Small intestine (tissue), 7 donors: ENCODE data around the gene LRRC49. TPM values are rescaled to one million over a fixed set of nuclear protein-coding genes. Genes with fewer than 3 reads are reported as not detected.
"Not testable (repeated sequence)": the region's sequence is repeated elsewhere in the genome, so short reads cannot be mapped to it uniquely, and the experiment has no call there.

Experiments
- DNase-seq, 2 donors: peaks; one replicate each; pipeline versions ENCODE4 v3.0.0 to v3.0.0-alpha.2; 2013
- FAIRE-seq: peaks from 2 replicates; lab custom pipeline; 2012; peaks lifted over from hg19 to GRCh38; lab: Jason Lieb, UNC
- H3K27ac ChIP-seq, 3 donors: one replicate each; pipeline ENCODE4 v1.5.1; 2013; ENCODE audit warnings: low read length in 2 of 3, mild to moderate bottlenecking in 2 of 3, control low read depth in 1 of 3, inconsistent platforms in 1 of 3, low read depth in 1 of 3, moderate library complexity in 1 of 3
- H3K27me3 ChIP-seq, 3 donors: one replicate each; pipeline ENCODE4 v1.6.1; 2013; ENCODE audit warnings: low read length in 3 of 3, inconsistent platforms in 1 of 3; ENCODE audit not compliant: control insufficient read depth in 3 of 3, insufficient read depth in 3 of 3
- H3K36me3 ChIP-seq, 3 donors: one replicate each; pipeline ENCODE4 v1.6.1; 2013; ENCODE audit warnings: low read length in 3 of 3, inconsistent platforms in 1 of 3, low read depth in 1 of 3, mild to moderate bottlenecking in 1 of 3, moderate library complexity in 1 of 3; ENCODE audit not compliant: control insufficient read depth in 3 of 3, insufficient read depth in 2 of 3
- H3K4me1 ChIP-seq, 3 donors: one replicate each; pipeline ENCODE4 v1.6.1; 2013; ENCODE audit warnings: low read length in 2 of 3, inconsistent platforms in 1 of 3, low read depth in 1 of 3, mild to moderate bottlenecking in 1 of 3, moderate library complexity in 1 of 3; ENCODE audit not compliant: control insufficient read depth in 3 of 3, insufficient read depth in 2 of 3
- H3K4me3 ChIP-seq, 3 donors: one replicate each; pipeline ENCODE4 v1.5.1; 2013; ENCODE audit warnings: low read length in 3 of 3, control low read depth in 1 of 3, inconsistent platforms in 1 of 3, low read depth in 1 of 3, mild to moderate bottlenecking in 1 of 3, moderate library complexity in 1 of 3
- H3K9me3 ChIP-seq, 2 donors: one replicate each; pipeline ENCODE4 v1.6.1; 2013; ENCODE audit warnings: low read depth in 1 of 2, low read length in 1 of 2; ENCODE audit not compliant: control insufficient read depth in 2 of 2, insufficient read depth in 1 of 2
- WGBS, 3 donors: extraction: QIAGEN DNeasy Blood & Tissue Kit; methylation state at CpG; one replicate each; pipeline ENCODE4 v1.1.7; 2013; 5-methylcytosine and 5-hydroxymethylcytosine counted together
- polyA plus RNA-seq, 4 donors: library from polyadenylated mRNA; stranded (reverse) in 3 of 4; unstranded in 1 of 4; fragments of 200-250 nt in 3 of 4; fragments of 120-200 nt in 1 of 4; gene quantifications; one replicate each; pipeline versions ENCODE4 v1.2.1 to v1.2.3, GENCODE V29; 2013
- donor health status: healthy with polysubstance abuse.
- donor health status: control.
- donor health status: control.
- donor health status: Bipolar disorder and iron deficiency.
- donor health status: healthy.

LRRC49 gene
- polyA plus RNA-seq, 4 donors: 0.81 to 3.2 (median 1.4) TPM

DNA sequence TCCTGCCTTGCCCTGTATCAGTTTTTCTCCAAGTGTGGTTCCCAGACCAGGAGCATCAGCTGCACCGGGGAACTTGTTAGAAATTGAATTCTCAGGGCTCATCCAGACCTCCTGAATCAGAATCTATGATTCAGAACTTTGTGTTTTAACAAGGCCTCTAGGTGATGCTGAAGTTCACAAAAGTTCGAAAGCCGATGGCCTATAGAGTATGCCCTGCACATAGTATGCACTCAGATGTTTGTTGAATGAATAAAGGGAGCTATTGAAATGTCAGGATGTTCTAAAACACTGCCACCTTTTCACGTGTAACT, 38.0 kb upstream of the LRRC49 start:
- Histone ChIP-seq H3K27me3 (peaks cover 4 to 25% (median 12%) of the 10 kb centered on the region in 3 donors), H3K36me3 (no peaks in the 10 kb centered on the region), H3K9me3 (no peaks in the 10 kb centered on the region), H3K4me1 (peaks cover 0 to 6% (median 4%) of the 10 kb centered on the region in 3 donors), H3K4me3 (peak overlapping the region in 1 of 3 donors; percentile 51), H3K27ac (peak overlapping the region in 2 of 3 donors; percentile 37 to 62)
- WGBS, 3 donors: 25 to 43% (median 37%) methylated on average over 4 of the region's 4 CpGs
- DNase-seq (no peak), FAIRE-seq (no peak)

DNA sequence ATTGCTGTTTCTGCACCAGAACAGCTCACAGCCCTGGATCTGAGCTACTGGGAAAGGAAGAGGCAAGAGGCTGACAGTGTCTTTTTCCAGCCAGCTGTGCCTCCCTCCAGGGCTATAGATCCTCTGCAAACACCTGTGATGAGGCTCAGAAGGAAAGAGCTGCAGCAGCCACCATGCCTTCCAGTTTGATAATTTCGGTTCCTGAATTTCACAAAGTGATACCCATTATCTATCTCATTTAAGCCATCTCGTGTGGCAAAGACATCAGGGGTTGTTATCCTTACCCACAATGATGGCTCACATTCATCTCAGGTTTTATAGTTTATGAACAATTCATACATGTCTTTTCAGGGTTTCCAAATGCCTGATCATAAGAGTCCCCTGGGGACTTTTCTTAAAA, 36.9 kb upstream of the LRRC49 start:
- no peak for FAIRE-seq
- no peak overlapping the region for H3K4me3 ChIP-seq
- no peak overlapping the region for H3K27ac ChIP-seq

DNA sequence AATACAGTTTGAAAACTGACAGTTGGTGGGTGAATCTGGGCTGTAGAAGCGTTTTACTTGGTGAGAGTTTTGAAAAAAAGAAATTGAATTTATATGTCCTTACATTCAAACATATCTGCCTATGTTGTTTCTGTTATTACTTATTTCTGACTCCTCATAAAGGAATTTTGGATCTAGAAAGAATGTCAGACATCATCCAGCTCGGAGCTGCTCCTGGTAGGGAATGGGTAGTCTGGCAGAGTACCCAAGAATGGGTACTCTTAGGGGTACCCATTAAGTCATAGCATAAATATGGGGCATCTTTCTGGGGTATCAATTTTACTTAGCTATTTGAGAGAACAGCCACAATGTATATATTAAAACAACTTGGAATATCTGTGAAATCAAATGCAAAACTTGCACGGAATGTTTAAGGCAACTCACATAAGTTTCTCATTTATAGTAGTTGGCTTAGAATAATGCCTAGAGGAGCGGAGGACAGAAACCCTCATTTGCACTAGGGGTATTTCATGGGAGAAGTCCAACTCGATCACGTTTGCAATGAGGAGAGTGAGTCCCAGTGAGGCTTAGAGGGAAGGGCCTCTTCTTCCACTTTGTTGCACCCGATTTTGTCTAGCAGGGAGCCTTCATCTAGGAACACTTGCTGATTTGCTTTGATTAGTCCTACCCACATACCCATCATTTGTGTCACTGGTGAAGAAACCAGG, 36.3 kb upstream of the LRRC49 start:
- Histone ChIP-seq H3K4me3 (no peak overlapping the region), H3K36me3 (no peaks in the 10 kb centered on the region), H3K27me3 (peaks cover 4 to 25% (median 12%) of the 10 kb centered on the region in 3 donors), H3K27ac (peak overlapping the region in 1 of 3 donors; percentile 69), H3K9me3 (no peaks in the 10 kb centered on the region), H3K4me1 (peaks cover 0 to 6% (median 4%) of the 10 kb centered on the region in 3 donors)
- FAIRE-seq (no peak), DNase-seq (no peak)
- 67 to 79% (median 69%) methylated on average over 7 of the region's 7 CpGs for WGBS, 3 donors

More for the DNA sequence above, 36.9 kb upstream of the LRRC49 start:
- Histone ChIP-seq H3K9me3 (no peaks in the 10 kb centered on the region), H3K4me1 (peaks cover 0 to 6% (median 4%) of the 10 kb centered on the region in 3 donors), H3K36me3 (no peaks in the 10 kb centered on the region), H3K27me3 (peaks cover 4 to 25% (median 12%) of the 10 kb centered on the region in 3 donors)
- 66 to 85% (median 69%) methylated on average over 2 of the region's 2 CpGs for WGBS, 3 donors
- DNase-seq: no peak

DNA sequence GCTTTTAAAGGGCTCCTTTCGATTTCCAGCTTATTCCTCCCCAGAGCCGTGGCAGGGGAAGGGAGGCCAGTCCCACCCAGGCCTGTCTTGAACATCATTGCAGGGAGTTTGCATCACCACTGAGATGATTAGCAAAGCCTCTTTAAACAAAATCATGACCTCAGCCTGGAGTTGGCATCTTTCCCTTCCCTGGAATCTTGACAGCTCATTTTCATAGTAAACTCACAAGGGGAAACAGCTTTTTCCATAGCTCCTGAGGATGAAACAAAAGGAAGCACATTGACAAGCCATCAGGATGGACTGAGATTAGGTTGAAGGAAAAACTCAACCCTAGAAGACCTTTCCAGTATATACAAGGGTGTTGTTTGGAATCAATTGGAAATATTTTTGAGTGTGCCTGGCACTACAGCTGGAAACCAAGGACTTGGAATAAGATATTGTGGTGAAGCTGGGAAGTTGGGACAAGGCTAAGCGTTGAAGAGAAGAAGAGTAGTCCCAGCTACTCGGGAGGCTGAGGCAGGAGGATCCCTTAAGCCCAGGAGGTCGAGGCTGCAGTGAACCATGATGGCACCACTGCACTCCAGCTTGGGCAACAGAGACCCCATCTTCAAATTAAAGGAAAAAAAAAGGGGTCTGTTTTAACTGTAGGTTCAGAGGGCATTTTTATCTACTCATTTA, 35.6 kb upstream of the LRRC49 start:
- Histone ChIP-seq H3K27ac (peak overlapping the region in 1 of 3 donors; percentile 46), H3K4me1 (peaks cover 0 to 6% (median 4%) of the 10 kb centered on the region in 3 donors), H3K36me3 (no peaks in the 10 kb centered on the region), H3K4me3 (no peak overlapping the region), H3K9me3 (no peaks in the 10 kb centered on the region), H3K27me3 (peaks cover 4 to 21% (median 7%) of the 10 kb centered on the region in 3 donors)
- WGBS, 3 donors: 48 to 69% (median 63%) methylated on average over 5 of the region's 5 CpGs
- DNase-seq: peak in 1 of 2 donors; percentile 41
- no peak for FAIRE-seq

DNA sequence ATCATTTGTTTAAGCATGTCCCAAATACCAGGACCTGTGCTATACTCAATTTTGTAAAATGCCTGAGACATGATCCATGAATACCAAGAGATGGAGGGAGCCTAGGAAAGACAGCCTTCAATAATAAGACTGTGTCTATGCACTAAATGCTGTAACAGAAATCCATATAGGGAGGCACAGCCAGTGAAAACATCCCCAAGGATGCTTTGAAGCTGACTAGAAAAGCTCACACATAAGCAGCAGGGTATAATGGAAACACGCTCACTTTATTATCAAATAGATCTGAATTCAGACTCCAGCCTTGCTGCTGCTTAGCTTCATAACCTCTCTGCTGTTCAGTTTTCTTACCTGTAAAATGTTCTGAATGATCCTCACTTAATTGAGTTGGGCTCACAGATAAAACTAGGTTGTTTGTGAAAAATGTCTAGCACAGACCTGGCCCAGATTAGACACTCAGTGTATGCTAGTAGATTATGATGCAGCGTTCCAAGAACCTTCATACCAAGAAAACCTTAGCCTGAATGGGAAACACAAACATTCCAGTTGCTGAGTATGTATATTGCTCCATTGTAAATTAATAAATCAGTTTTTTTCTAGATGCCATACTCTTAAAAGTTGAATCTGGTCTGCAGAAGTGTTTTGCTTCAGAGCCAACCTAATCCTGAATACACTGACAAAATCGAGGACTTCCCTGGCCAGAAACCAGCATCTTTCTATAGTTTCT, 34.9 kb upstream of the LRRC49 start:
- Histone ChIP-seq H3K27ac (no peak overlapping the region), H3K9me3 (no peaks in the 10 kb centered on the region), H3K36me3 (no peaks in the 10 kb centered on the region), H3K27me3 (peaks cover 4 to 18% (median 7%) of the 10 kb centered on the region in 3 donors), H3K4me3 (no peak overlapping the region), H3K4me1 (peaks cover 0 to 6% (median 4%) of the 10 kb centered on the region in 3 donors)
- DNase-seq: no peak
- WGBS, 3 donors: 71 to 79% (median 75%) methylated on average over 3 of the region's 3 CpGs
- no peak for FAIRE-seq

DNA sequence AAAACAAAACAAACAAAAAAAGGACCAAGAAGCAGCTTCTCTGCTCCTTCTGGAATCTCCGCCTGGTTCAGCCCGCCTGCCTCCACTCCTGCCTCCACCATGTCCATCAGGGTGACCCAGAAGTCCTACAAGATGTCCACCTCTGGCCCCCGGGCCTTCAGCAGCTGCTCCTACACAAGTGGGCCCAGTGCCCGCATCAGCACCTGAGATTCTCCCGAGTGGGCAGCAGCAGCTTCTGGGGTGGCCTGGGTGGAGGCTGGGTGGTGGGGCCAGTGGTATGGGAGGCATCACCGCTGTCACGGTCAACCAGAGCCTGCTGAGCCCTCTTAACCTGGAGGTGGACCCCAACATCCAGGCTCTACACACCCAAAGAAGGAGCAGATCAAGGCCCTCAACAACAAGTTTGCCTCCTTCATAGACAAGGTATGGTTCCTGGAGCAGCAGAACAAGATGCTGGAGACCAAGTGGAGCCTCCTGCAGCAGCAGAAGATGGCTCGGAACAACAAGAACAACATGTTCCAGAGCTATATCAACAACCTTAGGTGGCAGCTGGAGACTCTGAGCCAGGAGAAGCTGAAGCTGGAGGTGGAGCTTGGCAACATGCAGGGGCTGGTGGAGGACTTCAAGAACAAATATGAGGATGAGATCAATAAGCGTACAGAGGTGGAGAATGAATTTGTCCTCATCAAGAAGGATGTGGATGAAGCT, 33.9 kb upstream of the LRRC49 start:
- DNase-seq, H3K4me3 ChIP-seq, H3K27me3 ChIP-seq, H3K4me1 ChIP-seq, H3K36me3 ChIP-seq, FAIRE-seq, H3K27ac ChIP-seq, H3K9me3 ChIP-seq: not testable (repeated sequence)
- 89 to 95% (median 89%) methylated on average over 9 of the region's 9 CpGs for WGBS, 3 donors

DNA sequence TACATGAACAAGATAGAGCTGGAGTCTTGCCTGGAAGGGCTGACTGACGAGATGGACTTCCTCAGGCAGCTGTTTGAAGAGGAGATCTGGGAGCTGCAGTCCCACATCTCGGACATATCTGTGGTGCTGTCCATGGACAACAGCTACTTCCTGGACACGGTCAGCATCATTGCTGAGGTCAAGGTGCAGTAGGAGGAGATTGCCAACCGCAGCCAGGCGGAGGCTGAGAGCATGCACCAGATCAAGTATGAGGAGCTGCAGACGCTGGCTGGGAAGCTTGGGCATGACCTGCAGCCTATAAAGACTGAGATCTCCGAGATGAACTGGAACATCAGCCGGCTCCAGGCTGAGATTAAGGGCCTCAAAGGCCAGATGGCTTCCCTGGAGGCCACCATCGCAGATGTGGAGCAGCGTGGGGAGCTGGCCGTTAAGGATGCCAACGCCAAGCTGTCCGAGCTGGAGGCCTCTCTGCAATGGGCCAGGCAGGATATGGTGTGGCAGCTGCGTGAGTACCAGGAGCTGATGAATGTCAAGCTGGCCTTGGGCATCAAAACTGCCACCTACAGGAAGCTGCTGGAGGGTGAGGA, 33.2 kb upstream of the LRRC49 start:
- H3K4me1 ChIP-seq: peaks cover 0 to 2% (median 0%) of the 10 kb centered on the region in 3 donors
- H3K36me3 ChIP-seq: no peaks in the 10 kb centered on the region
- FAIRE-seq (no peak), DNase-seq (no peak)
- H3K27ac ChIP-seq: no peak overlapping the region
- peaks cover 0 to 6% (median 0%) of the 10 kb centered on the region in 3 donors for H3K27me3 ChIP-seq
- no peaks in the 10 kb centered on the region for H3K9me3 ChIP-seq
- 81 to 84% (median 82%) methylated on average over 14 of the region's 14 CpGs for WGBS, 3 donors
- no peak overlapping the region for H3K4me3 ChIP-seq
